HG03432 (cell line): Measurements from ENCODE around the gene PTPRU.

Experiments used
- ATAC-seq: cut with Tn5 transposase; IDR thresholded peaks from one replicate; pipeline ENCODE4 v1.9.1; 2021; ENCODE audit warnings: mild to moderate bottlenecking, moderate library complexity; ENCODE audit not compliant: unreplicated experiment

Gene PTPRU

GRCh38 chr1:29264773-29265389 is 28.6 kb downstream of the PTPRU start:
- ATAC-seq = no peak

GRCh38 chr1:29266912-29267311 is 30.6 kb downstream of the PTPRU start:
- ATAC-seq = no peak

GRCh38 chr1:29267321-29268070 is 31.2 kb downstream of the PTPRU start:
- ATAC-seq = no peak

GRCh38 chr1:29269382-29269781 is 33.1 kb downstream of the PTPRU start:
- no peak for ATAC-seq

GRCh38 chr1:29270929-29271521 is 34.7 kb downstream of the PTPRU start:
- ATAC-seq = no peak

GRCh38 chr1:29271724-29272123 is 35.4 kb downstream of the PTPRU start:
- no peak for ATAC-seq

- ATAC-seq = no peak
These were observed 36.0 kb downstream of the PTPRU start for GRCh38 chr1:29272147-29272907.

GRCh38 chr1:29275435-29275834 is 39.1 kb downstream of the PTPRU start:
- ATAC-seq = no peak

GRCh38 chr1:29278124-29278523 is 41.8 kb downstream of the PTPRU start:
- no peak for ATAC-seq

GRCh38 chr1:29279406-29279805 is 43.1 kb downstream of the PTPRU start:
- ATAC-seq = no peak

GRCh38 chr1:29279951-29280391 is 43.6 kb downstream of the PTPRU start:
- ATAC-seq = no peak

GRCh38 chr1:29280409-29281131 is 44.2 kb downstream of the PTPRU start:
- ATAC-seq = no peak

GRCh38 chr1:29281571-29281970 is 45.2 kb downstream of the PTPRU start:
- ATAC-seq = no peak

- ATAC-seq = no peak
These were observed 46.0 kb downstream of the PTPRU start for GRCh38 chr1:29282135-29282923.

- no peak for ATAC-seq
These were observed 46.8 kb downstream of the PTPRU start for GRCh38 chr1:29282924-29283803.

GRCh38 chr1:29283804-29284195 is 47.5 kb downstream of the PTPRU start:
- no peak for ATAC-seq

- no peak for ATAC-seq
These were observed 48.1 kb downstream of the PTPRU start for GRCh38 chr1:29284286-29284960.

GRCh38 chr1:29284961-29285560 is 48.7 kb downstream of the PTPRU start:
- ATAC-seq = no peak
